HepG2 (cell line): ENCODE measurements around the gene FAM174C. TPM values are rescaled to one million over a fixed set of nuclear protein-coding genes. Genes with fewer than 3 reads are reported as not detected.

ENCODE experiments used
- CBX5 ChIP-seq: sonication (generic); formaldehyde crosslinking; IDR thresholded peaks from 2 replicates; pipeline ENCODE4 v1.4.0; 2020; ENCODE audit warnings: missing genetic modification reagents, borderline replicate concordance
- CEBPB ChIP-seq: IDR thresholded peaks from 2 replicates; pipeline ENCODE4 v1.6.1; 2011; ENCODE audit warnings: low read depth, low read length, improper control_type of control experiment, borderline replicate concordance
- CHD4 ChIP-seq: fragments of 200-600 bp; sonication (generic); IDR thresholded peaks from 2 replicates; pipeline ENCODE4 v1.7.0; 2017; ENCODE audit warnings: mild to moderate bottlenecking, low read length, borderline replicate concordance
- FOXP1 ChIP-seq, 2 experiments: fragments of 450-650 bp in 1 of 2; IDR thresholded peaks; 2 replicates each; pipeline ENCODE4 v1.6.1; 2017 to 2018; ENCODE audit warnings: antibody characterized with exemption in 1 of 2
- GLMP ChIP-seq: sonication (generic); formaldehyde crosslinking; IDR thresholded peaks from 2 replicates; pipeline ENCODE4 v1.9.0; 2021; ENCODE audit warnings: missing genetic modification reagents, mild to moderate bottlenecking, borderline replicate concordance
- HOXA5 ChIP-seq: sonication (generic); formaldehyde crosslinking; IDR thresholded peaks from 2 replicates; pipeline ENCODE4 v1.4.0; 2020; ENCODE audit warnings: missing genetic modification reagents
- IRF2 ChIP-seq: IDR thresholded peaks from 2 replicates; pipeline ENCODE4 v1.6.1; 2018; ENCODE audit warnings: missing genetic modification reagents, missing compliant biosample characterization
- MIER2 ChIP-seq: IDR thresholded peaks from 2 replicates; pipeline ENCODE4 v1.6.1; 2016; ENCODE audit warnings: missing biosample characterization, missing genetic modification reagents
- NFIC ChIP-seq: IDR thresholded peaks from 2 replicates; pipeline ENCODE4 v1.6.1; 2012; ENCODE audit warnings: mild to moderate bottlenecking, low read length, inconsistent platforms
- NPAS2 ChIP-seq: sonication (generic); formaldehyde crosslinking; IDR thresholded peaks from 2 replicates; pipeline ENCODE4 v1.8.0; 2022; ENCODE audit warnings: mild to moderate bottlenecking, missing genetic modification reagents, borderline replicate concordance
- RBM39 ChIP-seq: fragments of 200-400 bp; formaldehyde crosslinking; IDR thresholded peaks from one replicate; pipeline ENCODE4 v1.6.1; 2018; ENCODE audit warnings: antibody characterized with exemption, mild to moderate bottlenecking, low read depth, low read length; ENCODE audit not compliant: poor library complexity, severe bottlenecking
- SETDB1 ChIP-seq: sonication (generic); formaldehyde crosslinking; IDR thresholded peaks from 2 replicates; pipeline ENCODE4 v1.5.1; 2020; ENCODE audit warnings: missing genetic modification reagents, mild to moderate bottlenecking, borderline replicate concordance
- SRF ChIP-seq: IDR thresholded peaks from 2 replicates; pipeline ENCODE4 v1.6.1; 2011; ENCODE audit warnings: mild to moderate bottlenecking, low read depth, low read length, moderate library complexity
- TBX3 ChIP-seq: fragments of 450-650 bp; IDR thresholded peaks from 2 replicates; pipeline ENCODE4 v1.6.1; 2017; ENCODE audit warnings: antibody characterized with exemption, mild to moderate bottlenecking, inconsistent platforms, borderline replicate concordance
- ZBED4 ChIP-seq: sonication (generic); formaldehyde crosslinking; IDR thresholded peaks from 2 replicates; pipeline ENCODE4 v1.4.0; 2020; ENCODE audit warnings: missing genetic modification reagents, borderline replicate concordance
- ZNF101 ChIP-seq: sonication (generic); formaldehyde crosslinking; IDR thresholded peaks from 2 replicates; pipeline ENCODE4 v1.4.0; 2020; ENCODE audit warnings: mild to moderate bottlenecking, low read depth, missing genetic modification reagents, borderline replicate concordance
- ZNF3 ChIP-seq: IDR thresholded peaks from 2 replicates; pipeline ENCODE4 v1.7.0; 2017; ENCODE audit warnings: inconsistent platforms
- ZNF331 ChIP-seq: sonication (generic); formaldehyde crosslinking; IDR thresholded peaks from 2 replicates; pipeline ENCODE4 v1.4.0; 2020; ENCODE audit warnings: missing genetic modification reagents
- ZNF343 ChIP-seq: sonication (generic); formaldehyde crosslinking; IDR thresholded peaks from 2 replicates; pipeline ENCODE4 v1.4.0; 2020; ENCODE audit warnings: mild to moderate bottlenecking, missing genetic modification reagents
- ZNF362 ChIP-seq: sonication (generic); formaldehyde crosslinking; IDR thresholded peaks from 2 replicates; pipeline ENCODE4 v1.4.0; 2020; ENCODE audit warnings: missing genetic modification reagents, mild to moderate bottlenecking, borderline replicate concordance
- ZNF44 ChIP-seq: sonication (generic); formaldehyde crosslinking; IDR thresholded peaks from 2 replicates; pipeline ENCODE4 v1.5.1; 2020; ENCODE audit warnings: mild to moderate bottlenecking, missing genetic modification reagents
- ZNF484 ChIP-seq: sonication (generic); formaldehyde crosslinking; IDR thresholded peaks from 2 replicates; pipeline ENCODE4 v1.5.1; 2020; ENCODE audit warnings: mild to moderate bottlenecking, low read depth, missing genetic modification reagents, borderline replicate concordance
- ZNF552 ChIP-seq: sonication (generic); formaldehyde crosslinking; IDR thresholded peaks from 2 replicates; pipeline ENCODE4 v1.9.0; 2022; ENCODE audit warnings: missing genetic modification reagents, mild to moderate bottlenecking, borderline replicate concordance
- ZNF572 ChIP-seq: sonication (generic); formaldehyde crosslinking; IDR thresholded peaks from 2 replicates; pipeline ENCODE4 v1.5.1; 2020; ENCODE audit warnings: mild to moderate bottlenecking, missing genetic modification reagents
- ZNF75D ChIP-seq: sonication (generic); formaldehyde crosslinking; IDR thresholded peaks from 2 replicates; pipeline ENCODE4 v1.8.1; 2023; ENCODE audit warnings: missing genetic modification reagents, mild to moderate bottlenecking, borderline replicate concordance
- ZNF792 ChIP-seq: IDR thresholded peaks from 2 replicates; pipeline ENCODE4 v1.6.1; 2016
- ZSCAN31 ChIP-seq: sonication (generic); formaldehyde crosslinking; IDR thresholded peaks from 2 replicates; pipeline ENCODE4 v1.5.0; 2020; ENCODE audit warnings: low read depth, mild to moderate bottlenecking, missing genetic modification reagents
- polyA plus RNA-seq, 8 experiments: library from polyadenylated mRNA; depleted of rRNA in 3 of 8; stranded (reverse) in 7 of 8; unstranded in 1 of 8; fragments of >200 nt; fragmentation: Illumina TruSeq in 4 of 8; extraction: Trizol in 4 of 8; gene quantifications; 2 replicates each; pipeline versions ENCODE4 v1.2.1 to v1.2.3, GENCODE V29; 2011 to 2016; ENCODE audit warnings: low read depth in 4 of 8, missing spikeins in 1 of 8, mixed read lengths in 1 of 8; ENCODE audit not compliant: insufficient read depth in 1 of 8
- total RNA-seq, 5 experiments: library from RNA; depleted of rRNA; stranded (reverse); fragments of >200 nt; fragmentation: Illumina TruSeq; extraction: Trizol; gene quantifications; 2 replicates each; pipeline ENCODE4 v1.2.3, GENCODE V29; 2016; ENCODE audit warnings: low read depth in 1 of 5

The FAM174C gene
- total and polyA plus RNA-seq, 2 of the 13 experiments (the other 11 are each of a cell fraction or from before 2014, with no cell fraction given): 19.5 to 31.3 TPM

- TF ChIP-seq ZNF484 (no peak), ZNF331 (no peak; the same call in 1 of the 2 replicates), ZNF343 (CRISPR knock-in tag) (no peak), CEBPB (no peak), FOXP1 (IDR thresholded peaks at IDR 0.05) (no peak), FOXP1 (CRISPR knock-in tag; IDR thresholded peaks at IDR 0.05) (no peak), ZNF75D (CRISPR knock-in tag) (no peak), ZNF3 (CRISPR knock-in tag) (no peak), CBX5 (CRISPR knock-in tag) (no peak), ZNF552 (no peak), ZNF101 (no peak), NPAS2 (CRISPR knock-in tag) (no peak), SRF (no peak), IRF2 (CRISPR knock-in tag) (no peak), ZNF44 (no peak), ZNF572 (no peak), TBX3 (no peak), MIER2 (CRISPR knock-in tag) (no peak), ZNF792 (CRISPR knock-in tag) (no peak), RBM39 (no peak), ZBED4 (CRISPR knock-in tag) (no peak), GLMP (CRISPR knock-in tag) (no peak), ZNF362 (CRISPR knock-in tag) (no peak), NFIC (no peak), HOXA5 (CRISPR knock-in tag) (no peak), CHD4 (no peak), ZSCAN31 (CRISPR knock-in tag) (no peak), SETDB1 (CRISPR knock-in tag) (no peak)
These were observed 26.5 kb upstream of the FAM174C start (continued) for GRCh38 chr19:1248786-1249297.
